K562 (cell line): Measurements from ENCODE around the gene PGBD1. TPM values are rescaled to one million over a fixed set of nuclear protein-coding genes. Genes with fewer than 3 reads are reported as not detected.

Source experiments
- BRD4 ChIP-seq: fragments of 200-600 bp; sonication (generic); IDR thresholded peaks from 2 replicates; pipeline ENCODE4 v1.6.1; 2017; ENCODE audit warnings: inconsistent platforms
- ILK ChIP-seq: fragments of 450-650 bp; IDR thresholded peaks from 2 replicates; pipeline ENCODE4 v1.6.1; 2016; ENCODE audit warnings: missing genetic modification characterization, low read depth, mild to moderate bottlenecking, missing compliant biosample characterization, moderate library complexity, borderline replicate concordance
- NCOA1 ChIP-seq: fragments of 450-650 bp; IDR thresholded peaks from 2 replicates; pipeline ENCODE4 v1.6.1; 2016; ENCODE audit warnings: low read depth
- NONO ChIP-seq, 2 experiments: fragments of 200-400 bp in 1 of 2; fragments of 450-650 bp in 1 of 2; formaldehyde crosslinking in 1 of 2; IDR thresholded peaks; 2 replicates each; pipeline ENCODE4 v1.6.1; 2017; ENCODE audit warnings: low read depth in 2 of 2, mild to moderate bottlenecking in 2 of 2, moderate library complexity in 2 of 2, low read length in 1 of 2
- NR1H2 ChIP-seq: sonication (generic); formaldehyde crosslinking; IDR thresholded peaks from 2 replicates; pipeline ENCODE4 v1.4.0; 2020; ENCODE audit warnings: mild to moderate bottlenecking, missing genetic modification reagents
- PHF21A ChIP-seq: fragments of 450-650 bp; IDR thresholded peaks from 2 replicates; pipeline ENCODE4 v1.6.1; 2017; ENCODE audit warnings: low read depth, borderline replicate concordance
- POLR2H ChIP-seq: IDR thresholded peaks from 2 replicates; pipeline ENCODE4 v1.6.1; 2016; ENCODE audit warnings: missing genetic modification characterization, low read depth, mild to moderate bottlenecking, control low read depth, missing compliant biosample characterization, moderate library complexity
- ZNF507 ChIP-seq: conservative IDR thresholded peaks from 2 replicates; pipeline ENCODE4 v1.6.1; 2017; ENCODE audit warnings: missing genetic modification characterization, missing compliant biosample characterization
- polyA plus RNA-seq, 8 experiments: library from polyadenylated mRNA; depleted of rRNA in 4 of 8; stranded (reverse) in 5 of 8; unstranded in 3 of 8; fragments of >200 nt; fragmentation: Nextera tagmentation in 2 of 8; fragmentation: Illumina TruSeq in 1 of 8; extraction: Ambion mirVana in 2 of 8; extraction: Trizol in 1 of 8; gene quantifications; 2 replicates each; pipeline versions ENCODE4 v1.2.1 to v1.2.3, GENCODE V29; 2011 to 2014; ENCODE audit warnings: inconsistent platforms in 1 of 8, missing spikeins in 1 of 8
- total RNA-seq, 7 experiments: library from RNA; depleted of rRNA in 6 of 7; stranded (reverse); fragments of >200 nt in 6 of 7; fragmentation: Illumina TruSeq in 2 of 7; extraction: Trizol in 2 of 7; gene quantifications; 2 replicates each; pipeline versions ENCODE4 v1.2.1 to v1.2.3, GENCODE V29; 2011 to 2021; ENCODE audit warnings: low replicate concordance in 1 of 7
- TF ChIP-seq, protein P1 (sequence below): fragments of 250-450 bp; sonication (Bioruptor Pico); IDR thresholded peaks from 2 replicates; pipeline ENCODE4 v1.4.0; 2020; ENCODE audit warnings: mild to moderate bottlenecking, moderate library complexity, borderline replicate concordance
- TF ChIP-seq, protein P2 (sequence below): fragments of 450-650 bp; IDR thresholded peaks from 2 replicates; pipeline ENCODE4 v1.6.1; 2016
- TF ChIP-seq, protein P3 (sequence below), 2 experiments: fragments of 200-800 bp in 1 of 2; sonication (Bioruptor generic) in 1 of 2; sonication (generic) in 1 of 2; formaldehyde crosslinking in 1 of 2; IDR thresholded peaks in 1 of 2; conservative IDR thresholded peaks in 1 of 2; 2 replicates each; pipeline versions ENCODE4 v1.5.0 to v1.6.1; 2016 to 2020; ENCODE audit warnings: missing compliant biosample characterization in 1 of 2, missing genetic modification characterization in 1 of 2, missing genetic modification reagents in 1 of 2
- TF ChIP-seq, protein P4 (sequence below): sonication (generic); formaldehyde crosslinking; IDR thresholded peaks from 2 replicates; pipeline ENCODE4 v1.8.1; 2022; ENCODE audit warnings: missing genetic modification reagents
- TF ChIP-seq, protein P5 (sequence below): fragments of 450-650 bp; conservative IDR thresholded peaks from 2 replicates; pipeline ENCODE4 v1.6.1; 2016; ENCODE audit warnings: missing genetic modification characterization, low read depth, mild to moderate bottlenecking, control low read depth, missing compliant biosample characterization
- TF ChIP-seq, protein P6 (sequence below): sonication (generic); formaldehyde crosslinking; IDR thresholded peaks from 2 replicates; pipeline ENCODE4 v1.8.1; 2023; ENCODE audit warnings: mild to moderate bottlenecking, missing genetic modification reagents
- TF ChIP-seq, protein P7 (sequence below): fragments of 250-450 bp; sonication (Bioruptor Pico); IDR thresholded peaks from 2 replicates; pipeline ENCODE4 v1.5.0; 2020; ENCODE audit warnings: mild to moderate bottlenecking

PGBD1 gene
- total and polyA plus RNA-seq, 9 of the 15 experiments (the other 6 are each of a cell fraction or from before 2014, with no cell fraction given): 3.3 to 9.0 (median 7.3) TPM

DNA sequence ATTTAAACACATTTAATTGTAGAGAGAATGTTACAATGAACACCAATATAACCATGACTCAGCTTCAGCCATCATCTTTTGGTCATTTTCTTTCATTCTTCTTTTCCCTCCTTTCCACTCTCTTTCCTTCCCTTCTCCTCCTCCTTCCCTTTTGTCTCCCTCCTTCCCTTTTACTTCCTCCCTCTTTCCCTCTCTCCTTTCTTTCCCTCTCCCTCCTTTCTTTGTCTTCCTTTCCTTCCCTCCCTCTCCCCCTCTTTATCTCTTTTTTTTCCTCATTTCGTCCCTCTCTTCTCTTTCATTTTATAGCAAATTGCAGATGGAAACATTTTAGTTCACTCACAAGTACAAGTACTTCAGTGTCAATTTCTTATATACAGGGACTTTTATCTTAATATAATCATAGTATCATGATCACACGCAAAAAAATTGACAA lies 70.1 kb downstream of the PGBD1 start (continued):
- TF ChIP-seq, protein P1, sequence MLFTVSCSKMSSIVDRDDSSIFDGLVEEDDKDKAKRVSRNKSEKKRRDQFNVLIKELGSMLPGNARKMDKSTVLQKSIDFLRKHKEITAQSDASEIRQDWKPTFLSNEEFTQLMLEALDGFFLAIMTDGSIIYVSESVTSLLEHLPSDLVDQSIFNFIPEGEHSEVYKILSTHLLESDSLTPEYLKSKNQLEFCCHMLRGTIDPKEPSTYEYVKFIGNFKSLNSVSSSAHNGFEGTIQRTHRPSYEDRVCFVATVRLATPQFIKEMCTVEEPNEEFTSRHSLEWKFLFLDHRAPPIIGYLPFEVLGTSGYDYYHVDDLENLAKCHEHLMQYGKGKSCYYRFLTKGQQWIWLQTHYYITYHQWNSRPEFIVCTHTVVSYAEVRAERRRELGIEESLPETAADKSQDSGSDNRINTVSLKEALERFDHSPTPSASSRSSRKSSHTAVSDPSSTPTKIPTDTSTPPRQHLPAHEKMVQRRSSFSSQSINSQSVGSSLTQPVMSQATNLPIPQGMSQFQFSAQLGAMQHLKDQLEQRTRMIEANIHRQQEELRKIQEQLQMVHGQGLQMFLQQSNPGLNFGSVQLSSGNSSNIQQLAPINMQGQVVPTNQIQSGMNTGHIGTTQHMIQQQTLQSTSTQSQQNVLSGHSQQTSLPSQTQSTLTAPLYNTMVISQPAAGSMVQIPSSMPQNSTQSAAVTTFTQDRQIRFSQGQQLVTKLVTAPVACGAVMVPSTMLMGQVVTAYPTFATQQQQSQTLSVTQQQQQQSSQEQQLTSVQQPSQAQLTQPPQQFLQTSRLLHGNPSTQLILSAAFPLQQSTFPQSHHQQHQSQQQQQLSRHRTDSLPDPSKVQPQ: no peak
- TF ChIP-seq NR1H2 (CRISPR knock-in tag): no peak
- TF ChIP-seq, protein P2, sequence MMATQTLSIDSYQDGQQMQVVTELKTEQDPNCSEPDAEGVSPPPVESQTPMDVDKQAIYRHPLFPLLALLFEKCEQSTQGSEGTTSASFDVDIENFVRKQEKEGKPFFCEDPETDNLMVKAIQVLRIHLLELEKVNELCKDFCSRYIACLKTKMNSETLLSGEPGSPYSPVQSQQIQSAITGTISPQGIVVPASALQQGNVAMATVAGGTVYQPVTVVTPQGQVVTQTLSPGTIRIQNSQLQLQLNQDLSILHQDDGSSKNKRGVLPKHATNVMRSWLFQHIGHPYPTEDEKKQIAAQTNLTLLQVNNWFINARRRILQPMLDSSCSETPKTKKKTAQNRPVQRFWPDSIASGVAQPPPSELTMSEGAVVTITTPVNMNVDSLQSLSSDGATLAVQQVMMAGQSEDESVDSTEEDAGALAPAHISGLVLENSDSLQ: 0 out of 2 replicates have a peak, but pooled peaks have one; percentile 33
- TF ChIP-seq NONO (IDR thresholded peaks at IDR 0.05; ENCODE audit: low read depth in 2 of 2, low read length in 1 of 2): no peak
- 0 out of 2 replicates have a peak, but pooled peaks have one; percentile 30 for TF ChIP-seq BRD4
- TF ChIP-seq, protein P3, sequence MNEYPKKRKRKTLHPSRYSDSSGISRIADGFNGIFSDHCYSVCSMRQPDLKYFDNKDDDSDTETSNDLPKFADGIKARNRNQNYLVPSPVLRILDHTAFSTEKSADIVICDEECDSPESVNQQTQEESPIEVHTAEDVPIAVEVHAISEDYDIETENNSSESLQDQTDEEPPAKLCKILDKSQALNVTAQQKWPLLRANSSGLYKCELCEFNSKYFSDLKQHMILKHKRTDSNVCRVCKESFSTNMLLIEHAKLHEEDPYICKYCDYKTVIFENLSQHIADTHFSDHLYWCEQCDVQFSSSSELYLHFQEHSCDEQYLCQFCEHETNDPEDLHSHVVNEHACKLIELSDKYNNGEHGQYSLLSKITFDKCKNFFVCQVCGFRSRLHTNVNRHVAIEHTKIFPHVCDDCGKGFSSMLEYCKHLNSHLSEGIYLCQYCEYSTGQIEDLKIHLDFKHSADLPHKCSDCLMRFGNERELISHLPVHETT (CRISPR knock-in tag; conservative IDR thresholded peaks at IDR 0.05 in 1 of 2, IDR thresholded peaks at IDR 0.05 in 1 of 2): no peak; a peak in 1 of 4 replicates
- TF ChIP-seq, protein P4, sequence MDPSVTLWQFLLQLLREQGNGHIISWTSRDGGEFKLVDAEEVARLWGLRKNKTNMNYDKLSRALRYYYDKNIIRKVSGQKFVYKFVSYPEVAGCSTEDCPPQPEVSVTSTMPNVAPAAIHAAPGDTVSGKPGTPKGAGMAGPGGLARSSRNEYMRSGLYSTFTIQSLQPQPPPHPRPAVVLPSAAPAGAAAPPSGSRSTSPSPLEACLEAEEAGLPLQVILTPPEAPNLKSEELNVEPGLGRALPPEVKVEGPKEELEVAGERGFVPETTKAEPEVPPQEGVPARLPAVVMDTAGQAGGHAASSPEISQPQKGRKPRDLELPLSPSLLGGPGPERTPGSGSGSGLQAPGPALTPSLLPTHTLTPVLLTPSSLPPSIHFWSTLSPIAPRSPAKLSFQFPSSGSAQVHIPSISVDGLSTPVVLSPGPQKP (CRISPR knock-in tag): no peak
- TF ChIP-seq, protein P5, sequence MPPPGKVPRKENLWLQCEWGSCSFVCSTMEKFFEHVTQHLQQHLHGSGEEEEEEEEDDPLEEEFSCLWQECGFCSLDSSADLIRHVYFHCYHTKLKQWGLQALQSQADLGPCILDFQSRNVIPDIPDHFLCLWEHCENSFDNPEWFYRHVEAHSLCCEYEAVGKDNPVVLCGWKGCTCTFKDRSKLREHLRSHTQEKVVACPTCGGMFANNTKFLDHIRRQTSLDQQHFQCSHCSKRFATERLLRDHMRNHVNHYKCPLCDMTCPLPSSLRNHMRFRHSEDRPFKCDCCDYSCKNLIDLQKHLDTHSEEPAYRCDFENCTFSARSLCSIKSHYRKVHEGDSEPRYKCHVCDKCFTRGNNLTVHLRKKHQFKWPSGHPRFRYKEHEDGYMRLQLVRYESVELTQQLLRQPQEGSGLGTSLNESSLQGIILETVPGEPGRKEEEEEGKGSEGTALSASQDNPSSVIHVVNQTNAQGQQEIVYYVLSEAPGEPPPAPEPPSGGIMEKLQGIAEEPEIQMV: peak; percentile 81
- peak; percentile 63; the same call in 1 of the 2 replicates for TF ChIP-seq NCOA1
- TF ChIP-seq, protein P6, sequence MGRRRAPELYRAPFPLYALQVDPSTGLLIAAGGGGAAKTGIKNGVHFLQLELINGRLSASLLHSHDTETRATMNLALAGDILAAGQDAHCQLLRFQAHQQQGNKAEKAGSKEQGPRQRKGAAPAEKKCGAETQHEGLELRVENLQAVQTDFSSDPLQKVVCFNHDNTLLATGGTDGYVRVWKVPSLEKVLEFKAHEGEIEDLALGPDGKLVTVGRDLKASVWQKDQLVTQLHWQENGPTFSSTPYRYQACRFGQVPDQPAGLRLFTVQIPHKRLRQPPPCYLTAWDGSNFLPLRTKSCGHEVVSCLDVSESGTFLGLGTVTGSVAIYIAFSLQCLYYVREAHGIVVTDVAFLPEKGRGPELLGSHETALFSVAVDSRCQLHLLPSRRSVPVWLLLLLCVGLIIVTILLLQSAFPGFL (CRISPR knock-in tag): no peak
- no peak for TF ChIP-seq ZNF507
- TF ChIP-seq, protein P7, sequence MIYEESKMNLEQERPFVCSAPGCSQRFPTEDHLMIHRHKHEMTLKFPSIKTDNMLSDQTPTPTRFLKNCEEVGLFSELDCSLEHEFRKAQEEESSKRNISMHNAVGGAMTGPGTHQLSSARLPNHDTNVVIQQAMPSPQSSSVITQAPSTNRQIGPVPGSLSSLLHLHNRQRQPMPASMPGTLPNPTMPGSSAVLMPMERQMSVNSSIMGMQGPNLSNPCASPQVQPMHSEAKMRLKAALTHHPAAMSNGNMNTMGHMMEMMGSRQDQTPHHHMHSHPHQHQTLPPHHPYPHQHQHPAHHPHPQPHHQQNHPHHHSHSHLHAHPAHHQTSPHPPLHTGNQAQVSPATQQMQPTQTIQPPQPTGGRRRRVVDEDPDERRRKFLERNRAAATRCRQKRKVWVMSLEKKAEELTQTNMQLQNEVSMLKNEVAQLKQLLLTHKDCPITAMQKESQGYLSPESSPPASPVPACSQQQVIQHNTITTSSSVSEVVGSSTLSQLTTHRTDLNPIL (CRISPR knock-in tag): no peak
- no peak for TF ChIP-seq ILK
- no peak for TF ChIP-seq POLR2H (tag)
- TF ChIP-seq PHF21A: no peak
